T-cell (primary cell): ENCODE results near the gene GGA1. TPM values are rescaled to one million over a fixed set of nuclear protein-coding genes. Genes with fewer than 3 reads are reported as not detected.

Experiments
- ATAC-seq, 4 experiments: fragments of 200-7000 bp in 3 of 4; fragments of 150-1000 bp in 1 of 4; cut with Tn5 transposase; replicated peaks in 1 of 4; 1 replicate in 3 of 4; 2 replicates in 1 of 4; pipeline ENCODE4 v1.10.0; 2021; ENCODE audit warnings: moderate library complexity in 3 of 4, mild to moderate bottlenecking in 2 of 4, moderate number of reproducible peaks in 1 of 4
- CTCF ChIA-PET, 2 donors: fragments of 300-600 bp; sonication (Branson Sonifier 250); formaldehyde crosslinking; loops; one replicate each; lab custom pipeline; 2022; ENCODE audit warnings: antibody characterized with exemption in 2 of 2; lab: Charles Lee
- POLR2A ChIA-PET, 2 donors: fragments of 300-600 bp; sonication (Branson Sonifier 250); formaldehyde crosslinking; loops; one replicate each; lab custom pipeline; 2022; ENCODE audit warnings: antibody characterized with exemption in 2 of 2; lab: Charles Lee
- DNase-seq, 35 experiments: peaks; one replicate each; pipeline versions ENCODE4 v3.0.0 to v3.0.0-alpha.2; 2013 to 2023
- H3K27ac ChIP-seq: one replicate; pipeline ENCODE4 v1.5.1; 2013; ENCODE audit warnings: low read length
- H3K27me3 ChIP-seq, 2 experiments: replicated peaks in 1 of 2; 1 replicate in 1 of 2; 2 replicates in 1 of 2; pipeline versions ENCODE4 v1.6.1 to v1.7.0; 2013; ENCODE audit warnings: low read length in 1 of 2, mixed read lengths in 1 of 2; ENCODE audit not compliant: control insufficient read depth in 2 of 2, insufficient read depth in 2 of 2; ENCODE audit errors: extremely low read depth in 1 of 2
- H3K36me3 ChIP-seq, 2 donors: 1 replicate in 1 of 2; 2 replicates in 1 of 2; pipeline versions ENCODE4 v1.6.1 to v1.7.0; 2013; ENCODE audit warnings: low read length in 1 of 2; ENCODE audit not compliant: control insufficient read depth in 2 of 2, insufficient read depth in 1 of 2; ENCODE audit errors: extremely low read depth in 1 of 2
- H3K4me1 ChIP-seq, 2 experiments: 1 replicate in 1 of 2; 2 replicates in 1 of 2; pipeline versions ENCODE4 v1.6.1 to v1.7.0; 2013; ENCODE audit warnings: low read length in 2 of 2, mixed read lengths in 1 of 2; ENCODE audit not compliant: insufficient read depth in 2 of 2, control insufficient read depth in 1 of 2; ENCODE audit errors: extremely low read depth in 1 of 2
- H3K4me3 ChIP-seq, 2 donors: 1 replicate in 1 of 2; 2 replicates in 1 of 2; pipeline versions ENCODE4 v1.5.1 to v1.7.0; 2013; ENCODE audit warnings: mild to moderate bottlenecking in 2 of 2, low read length in 1 of 2, moderate library complexity in 1 of 2; ENCODE audit not compliant: control insufficient read depth in 1 of 2; ENCODE audit errors: extremely low read depth in 1 of 2
- H3K9me3 ChIP-seq: 2 replicates; pipeline ENCODE4 v1.7.0; 2013
- H3K27ac Mint-ChIP-seq, 2 donors: one replicate each; pipeline ENCODE4 v1.8.0; 2020 to 2021; ENCODE audit warnings: mild to moderate bottlenecking in 2 of 2, mixed read lengths in 2 of 2
- H3K27me3 Mint-ChIP-seq, 2 donors: one replicate each; pipeline ENCODE4 v1.8.0; 2021 to 2022; ENCODE audit warnings: mixed read lengths in 2 of 2
- H3K36me3 Mint-ChIP-seq: one replicate; pipeline ENCODE4 v1.8.0; 2021; ENCODE audit warnings: mixed read lengths
- H3K4me1 Mint-ChIP-seq, 3 donors: one replicate each; pipeline ENCODE4 v1.8.0; 2020 to 2022; ENCODE audit warnings: mixed read lengths in 3 of 3, mild to moderate bottlenecking in 1 of 3
- H3K4me3 Mint-ChIP-seq, 3 donors: one replicate each; pipeline ENCODE4 v1.8.0; 2020 to 2022; ENCODE audit warnings: mild to moderate bottlenecking in 3 of 3, mixed read lengths in 3 of 3, moderate library complexity in 3 of 3
- H3K9me3 Mint-ChIP-seq, 3 donors: one replicate each; pipeline ENCODE4 v1.8.0; 2020 to 2022; ENCODE audit warnings: mixed read lengths in 3 of 3
- WGBS: methylation state at CpG from one replicate; pipeline ENCODE4 v1.1.5; 2013; ENCODE audit warnings: missing lambda C conversion rate; ENCODE audit not compliant: insufficient coverage; 5-methylcytosine and 5-hydroxymethylcytosine counted together
- total RNA-seq, 35 experiments: library from RNA in 6 of 35; stranded (reverse) in 6 of 35; fragments of 120-200 nt in 1 of 35; gene quantifications; one replicate each; pipeline versions ENCODE4 v1.2.1 to v1.2.4 and lab custom pipeline; 2013 to 2026

GGA1 gene
- total RNA-seq, 5 donors from 2014 or later (not counting 1 experiment from before 2014, with no cell fraction given): 83.8 to 105 (median 97.7) TPM

GRCh38 chr22:37629928-37630327 lies 21.3 kb downstream of the GGA1 start:
- Mint-ChIP-seq H3K27ac (peak overlapping the region; percentile 15 to 93), H3K4me1 (peaks cover 68 to 80% (median 72%) of the 10 kb centered on the region in 3 donors), H3K36me3 (peaks cover 4% of the 10 kb centered on the region), H3K4me3 (no peak overlapping the region), H3K9me3 (no peaks in the 10 kb centered on the region), H3K27me3 (no peaks in the 10 kb centered on the region)
- Histone ChIP-seq H3K27ac (peak overlapping the region; percentile 77), H3K4me3 (no peak overlapping the region), H3K4me1 (peaks cover 46 to 99% of the 10 kb centered on the region in 2 experiments), H3K9me3 (no peaks in the 10 kb centered on the region), H3K36me3 (peaks cover 3 to 23% of the 10 kb centered on the region in 2 donors), H3K27me3 (no peaks in the 10 kb centered on the region)
- ATAC-seq: no peak
- no peak for DNase-seq
- POLR2A ChIA-PET: no interaction called here
- 84% methylated on average over 10 of the region's 10 CpGs for WGBS
- CTCF ChIA-PET: interaction anchor here (0.8 to 2.0 kb wide), 2 partner anchors 13 kb away, joined by 3 to 5 read pairs; no protein-coding TSS in a partner anchor

DNA sequence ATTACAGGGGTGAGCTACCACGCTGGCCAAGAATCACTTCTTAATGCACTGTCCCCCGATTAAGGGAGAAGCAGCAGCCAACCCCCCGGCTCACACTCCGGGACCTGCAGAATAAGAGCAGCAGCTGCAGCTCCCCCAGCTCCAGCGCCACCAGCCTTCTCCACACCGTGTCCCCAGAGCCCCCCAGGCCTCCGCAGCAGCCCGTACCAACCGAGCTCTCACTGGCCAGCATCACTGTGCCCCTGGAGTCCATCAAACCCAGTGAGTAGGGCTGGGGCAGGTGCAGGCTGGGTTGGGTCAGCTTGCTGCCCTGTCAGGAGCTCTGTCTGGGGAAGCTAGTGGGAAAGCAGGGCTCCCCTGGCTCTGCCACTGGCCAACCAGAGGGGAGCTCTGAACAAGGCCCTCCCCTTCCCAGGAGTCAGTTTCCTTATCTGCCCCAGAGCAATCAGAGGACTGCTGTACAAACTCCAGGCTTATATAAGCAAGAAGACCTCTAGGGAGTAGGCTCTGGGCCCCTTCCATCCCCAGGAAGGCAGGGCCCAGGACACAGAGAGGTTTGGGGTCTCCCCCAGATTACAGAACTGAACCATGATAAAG lies 22.3 kb downstream of the GGA1 start:
- H3K9me3 Mint-ChIP-seq: no peaks in the 10 kb centered on the region
- Histone ChIP-seq H3K36me3 (peaks cover 3 to 19% of the 10 kb centered on the region in 2 donors), H3K27ac (peak overlapping the region; percentile 88), H3K9me3 (no peaks in the 10 kb centered on the region), H3K27me3 (no peaks in the 10 kb centered on the region), H3K4me3 (no peak overlapping the region), H3K4me1 (peaks cover 45 to 99% of the 10 kb centered on the region in 2 experiments)
- POLR2A ChIA-PET: interaction anchor here in 1 of 2 donors (0.6 kb wide), 1 partner anchor 296 kb away, joined by 3 read pairs; no protein-coding TSS in a partner anchor
- peaks cover 66 to 80% (median 67%) of the 10 kb centered on the region in 3 donors for H3K4me1 Mint-ChIP-seq
- H3K27ac Mint-ChIP-seq: peak overlapping the region; percentile 76 to 93
- H3K36me3 Mint-ChIP-seq: no peaks in the 10 kb centered on the region
- no peak for DNase-seq
- CTCF ChIA-PET: interaction anchor here (0.6 to 2.0 kb wide), 6 partner anchors 11 to 46 kb away, joined by 3 to 9 read pairs (median 5); partner anchors contain the start of gene GGA1 (in 1 of the 2)
- no peak for ATAC-seq
- H3K27me3 Mint-ChIP-seq: no peaks in the 10 kb centered on the region
- 94% methylated on average over 7 of the region's 9 CpGs for WGBS
- no peak overlapping the region for H3K4me3 Mint-ChIP-seq

GRCh38 chr22:37631448-37632173 lies 23.0 kb downstream of the GGA1 start:
- Histone ChIP-seq H3K9me3 (no peaks in the 10 kb centered on the region), H3K36me3 (peaks cover 3 to 19% of the 10 kb centered on the region in 2 donors), H3K27ac (peak overlapping the region; percentile 88), H3K27me3 (no peaks in the 10 kb centered on the region), H3K4me3 (peak overlapping the region in 1 of 2 donors; percentile 35), H3K4me1 (peaks cover 41 to 99% of the 10 kb centered on the region in 2 experiments)
- Mint-ChIP-seq H3K27me3 (no peaks in the 10 kb centered on the region), H3K4me1 (peaks cover 66 to 80% (median 67%) of the 10 kb centered on the region in 3 donors), H3K9me3 (no peaks in the 10 kb centered on the region), H3K36me3 (no peaks in the 10 kb centered on the region), H3K4me3 (peak overlapping the region in 2 of 3 donors; percentile 37 to 41), H3K27ac (peak overlapping the region; percentile 76 to 93)
- ChIA-PET POLR2A (interaction anchor here in 1 of 2 donors (0.6 kb wide), 1 partner anchor 296 kb away, joined by 3 read pairs; no protein-coding TSS in a partner anchor), CTCF (interaction anchor here (0.6 to 2.0 kb wide), 6 partner anchors 10 to 46 kb away, joined by 3 to 9 read pairs (median 5); partner anchors contain the start of gene GGA1 (in 1 of the 2))
- DNase-seq: peak in 6 of 35 experiments; percentile 18 to 61 (median 36)
- WGBS: 83% methylated on average over 18 of the region's 19 CpGs
- ATAC-seq: no peak

GRCh38 chr22:37632174-37633088 lies 23.8 kb downstream of the GGA1 start:
- CTCF ChIA-PET: interaction anchor here (0.6 to 2.0 kb wide), 5 partner anchors 10 to 47 kb away, joined by 3 to 7 read pairs (median 5); partner anchors contain the start of gene GGA1 (in 1 of the 2)
- H3K4me1 ChIP-seq: peaks cover 42 to 99% of the 10 kb centered on the region in 2 experiments
- 82% methylated on average over 3 of the region's 14 CpGs for WGBS
- Mint-ChIP-seq H3K36me3 (no peaks in the 10 kb centered on the region), H3K4me3 (peak overlapping the region in 1 of 3 donors; percentile 73), H3K27ac (peak overlapping the region; percentile 92 to 93), H3K9me3 (no peaks in the 10 kb centered on the region), H3K27me3 (no peaks in the 10 kb centered on the region), H3K4me1 (peaks cover 65 to 80% (median 66%) of the 10 kb centered on the region in 3 donors)
- no peaks in the 10 kb centered on the region for H3K27me3 ChIP-seq
- H3K27ac ChIP-seq: peak overlapping the region; percentile 88
- no peak for ATAC-seq
- peaks cover 3 to 20% of the 10 kb centered on the region in 2 donors for H3K36me3 ChIP-seq
- POLR2A ChIA-PET: no interaction called here
- no peak for DNase-seq
- peak overlapping the region in 1 of 2 donors; percentile 35 for H3K4me3 ChIP-seq
- H3K9me3 ChIP-seq: no peaks in the 10 kb centered on the region

DNA sequence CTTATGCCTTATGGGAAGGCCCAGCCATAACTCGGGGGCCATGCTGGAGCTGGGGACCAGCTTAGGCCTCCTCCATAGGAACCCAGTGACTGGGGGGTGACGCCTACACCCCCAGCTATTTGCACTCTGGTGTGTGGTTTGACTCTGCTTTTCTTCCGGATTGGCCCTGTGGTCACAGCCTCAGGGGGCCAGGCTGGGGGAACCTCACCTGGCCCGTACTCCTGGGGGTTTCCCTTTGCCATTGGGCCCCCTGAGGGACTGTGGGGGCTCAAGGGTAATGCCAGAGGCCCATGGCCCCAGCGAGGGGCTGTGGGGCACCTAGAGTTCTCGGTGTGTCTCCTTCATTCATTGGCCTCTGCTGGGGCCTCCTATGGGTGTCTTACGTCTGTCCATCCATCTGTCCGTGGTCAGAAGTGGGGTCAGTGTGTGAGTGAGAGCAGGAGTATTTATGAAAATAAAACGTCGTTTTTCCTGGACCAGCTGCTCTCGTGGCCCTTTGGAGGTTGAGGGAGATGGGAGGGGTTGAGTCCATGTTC lies 24.5 kb downstream of the GGA1 start:
- Histone ChIP-seq H3K9me3 (no peaks in the 10 kb centered on the region), H3K27ac (peak overlapping the region; percentile 88), H3K4me3 (peak overlapping the region in 1 of 2 donors; percentile 35), H3K27me3 (no peaks in the 10 kb centered on the region), H3K36me3 (peaks cover 3 to 23% of the 10 kb centered on the region in 2 donors), H3K4me1 (peaks cover 44 to 99% of the 10 kb centered on the region in 2 experiments)
- CTCF ChIA-PET: interaction anchor here (0.6 to 2.0 kb wide), 5 partner anchors 10 to 91 kb away, joined by 3 to 10 read pairs (median 3); no protein-coding TSS in a partner anchor
- Mint-ChIP-seq H3K27ac (peak overlapping the region; percentile 92 to 93), H3K4me3 (peak overlapping the region; percentile 13 to 73 (median 53)), H3K27me3 (no peaks in the 10 kb centered on the region), H3K36me3 (no peaks in the 10 kb centered on the region), H3K9me3 (no peaks in the 10 kb centered on the region), H3K4me1 (peaks cover 65 to 80% (median 66%) of the 10 kb centered on the region in 3 donors)
- WGBS: 8% methylated on average over 6 of the region's 11 CpGs
- DNase-seq: peak in 20 of 35 experiments; percentile 28 to 70 (median 44)
- peak; percentile 28 to 58 (median 46) for ATAC-seq
- POLR2A ChIA-PET: no interaction called here
